ENCODE data around the gene NBPF1. TPM values are rescaled to one million over a fixed set of nuclear protein-coding genes. Genes with fewer than 3 reads are reported as not detected.
A peak's percentile ranks its signal among the peaks of the same experiment; 100 is the strongest.
"Not testable (repeated sequence)": the region's sequence is repeated elsewhere in the genome, so short reads cannot be mapped to it uniquely, and the experiment has no call there.

NBPF1 gene
- total RNA-seq, 1 experiment from 2014 or later: 45.4 TPM

- H3K9me3 ChIP-seq (ENCODE audit: insufficient read depth, low read depth); H3K4me2 ChIP-seq; H4K20me1 ChIP-seq (ENCODE audit: insufficient read depth); POLR2A ChIA-PET (ENCODE audit: unreplicated experiment); H3K27ac ChIP-seq; H3K79me2 ChIP-seq (ENCODE audit: low read depth); H3F3A ChIP-seq (ENCODE audit: insufficient read depth, low read depth); H2AFZ ChIP-seq; H3K9me2 ChIP-seq (ENCODE audit: insufficient read depth); CTCF ChIA-PET; H3K36me3 ChIP-seq (ENCODE audit: low read depth); H3K27me3 ChIP-seq (ENCODE audit: insufficient read depth, low read depth); BruUV-seq (replicated peaks); intact Hi-C loops (cut with micrococcal nuclease; ENCODE audit: unreplicated experiment); H3K4me1 ChIP-seq (replicated peaks; ENCODE audit: insufficient read depth); H3K4me3 ChIP-seq; DNase-seq: not testable (repeated sequence)
Observed at GRCh38 chr1:16600855-16601786, 12.2 kb downstream of the NBPF1 start.

- H3F3A ChIP-seq (ENCODE audit: insufficient read depth, low read depth); BruUV-seq (replicated peaks); H3K79me2 ChIP-seq (ENCODE audit: low read depth); intact Hi-C loops (cut with micrococcal nuclease; ENCODE audit: unreplicated experiment); H3K4me3 ChIP-seq; H3K36me3 ChIP-seq (ENCODE audit: low read depth); H3K4me2 ChIP-seq; H3K9me2 ChIP-seq (ENCODE audit: insufficient read depth); H3K27me3 ChIP-seq (ENCODE audit: insufficient read depth, low read depth); DNase-seq; H2AFZ ChIP-seq; POLR2A ChIA-PET (ENCODE audit: unreplicated experiment); H3K9me3 ChIP-seq (ENCODE audit: insufficient read depth, low read depth); H3K27ac ChIP-seq; H4K20me1 ChIP-seq (ENCODE audit: insufficient read depth); H3K4me1 ChIP-seq (replicated peaks; ENCODE audit: insufficient read depth): not testable (repeated sequence)
- CTCF ChIA-PET: interaction anchor here (0.6 kb wide), 1 partner anchor 36 kb away, joined by 3 read pairs; no protein-coding TSS in a partner anchor
Observed at GRCh38 chr1:16599326-16599725, 14.0 kb downstream of the NBPF1 start.

- H3K9me3 ChIP-seq (ENCODE audit: insufficient read depth, low read depth); POLR2A ChIA-PET (ENCODE audit: unreplicated experiment); intact Hi-C loops (cut with micrococcal nuclease; ENCODE audit: unreplicated experiment); H3K27me3 ChIP-seq (ENCODE audit: insufficient read depth, low read depth); BruUV-seq (replicated peaks); H2AFZ ChIP-seq; H3K4me3 ChIP-seq; CTCF ChIA-PET; H3K79me2 ChIP-seq (ENCODE audit: low read depth); H3K4me2 ChIP-seq; H3K27ac ChIP-seq; H3K4me1 ChIP-seq (replicated peaks; ENCODE audit: insufficient read depth); H3K36me3 ChIP-seq (ENCODE audit: low read depth); H3K9me2 ChIP-seq (ENCODE audit: insufficient read depth); H3F3A ChIP-seq (ENCODE audit: insufficient read depth, low read depth); H4K20me1 ChIP-seq (ENCODE audit: insufficient read depth): not testable (repeated sequence)
- peak in 1 of 2 experiments; percentile 27 for DNase-seq
Observed at GRCh38 chr1:16595216-16595615, 18.1 kb downstream of the NBPF1 start.

- CTCF ChIA-PET; BruUV-seq (replicated peaks); H3K4me3 ChIP-seq; H2AFZ ChIP-seq; H3K4me2 ChIP-seq; H3K36me3 ChIP-seq (ENCODE audit: low read depth); intact Hi-C loops (cut with micrococcal nuclease; ENCODE audit: unreplicated experiment); H3F3A ChIP-seq (ENCODE audit: insufficient read depth, low read depth); H3K27me3 ChIP-seq (ENCODE audit: insufficient read depth, low read depth); H3K9me2 ChIP-seq (ENCODE audit: insufficient read depth); H3K79me2 ChIP-seq (ENCODE audit: low read depth); H3K27ac ChIP-seq; H4K20me1 ChIP-seq (ENCODE audit: insufficient read depth); H3K4me1 ChIP-seq (replicated peaks; ENCODE audit: insufficient read depth); POLR2A ChIA-PET (ENCODE audit: unreplicated experiment); H3K9me3 ChIP-seq (ENCODE audit: insufficient read depth, low read depth): not testable (repeated sequence)
- DNase-seq: peak in 1 of 2 experiments; percentile 12
Observed at GRCh38 chr1:16591845-16592244, 21.5 kb downstream of the NBPF1 start.

GRCh38 chr1:16588081-16588480, 25.3 kb downstream of the NBPF1 start:
- H3K4me3 ChIP-seq; H3K9me3 ChIP-seq (ENCODE audit: insufficient read depth, low read depth); CTCF ChIA-PET; intact Hi-C loops (cut with micrococcal nuclease; ENCODE audit: unreplicated experiment); H3K27ac ChIP-seq; H3K27me3 ChIP-seq (ENCODE audit: insufficient read depth, low read depth); H2AFZ ChIP-seq; H3K9me2 ChIP-seq (ENCODE audit: insufficient read depth); BruUV-seq (replicated peaks); H3K36me3 ChIP-seq (ENCODE audit: low read depth); H3F3A ChIP-seq (ENCODE audit: insufficient read depth, low read depth); H3K4me2 ChIP-seq; H3K79me2 ChIP-seq (ENCODE audit: low read depth); H3K4me1 ChIP-seq (replicated peaks; ENCODE audit: insufficient read depth); POLR2A ChIA-PET (ENCODE audit: unreplicated experiment); DNase-seq; H4K20me1 ChIP-seq (ENCODE audit: insufficient read depth): not testable (repeated sequence)

- H3K4me2 ChIP-seq; BruUV-seq (replicated peaks); H3K27me3 ChIP-seq (ENCODE audit: insufficient read depth, low read depth); H3K4me3 ChIP-seq; H2AFZ ChIP-seq; DNase-seq; H3K36me3 ChIP-seq (ENCODE audit: low read depth); H3K27ac ChIP-seq; H3K9me3 ChIP-seq (ENCODE audit: insufficient read depth, low read depth); CTCF ChIA-PET; H3K4me1 ChIP-seq (replicated peaks; ENCODE audit: insufficient read depth); H3K79me2 ChIP-seq (ENCODE audit: low read depth); H4K20me1 ChIP-seq (ENCODE audit: insufficient read depth); POLR2A ChIA-PET (ENCODE audit: unreplicated experiment); intact Hi-C loops (cut with micrococcal nuclease; ENCODE audit: unreplicated experiment); H3K9me2 ChIP-seq (ENCODE audit: insufficient read depth); H3F3A ChIP-seq (ENCODE audit: insufficient read depth, low read depth): not testable (repeated sequence)
Observed at GRCh38 chr1:16587639-16588038, 25.7 kb downstream of the NBPF1 start.

GRCh38 chr1:16565324-16565723, 48.0 kb downstream of the NBPF1 start:
- H3K4me2 ChIP-seq; intact Hi-C loops (cut with micrococcal nuclease; ENCODE audit: unreplicated experiment); H3K4me1 ChIP-seq (replicated peaks; ENCODE audit: insufficient read depth); H3K27me3 ChIP-seq (ENCODE audit: insufficient read depth, low read depth); H3K9me3 ChIP-seq (ENCODE audit: insufficient read depth, low read depth); H2AFZ ChIP-seq; H3K27ac ChIP-seq; H3K79me2 ChIP-seq (ENCODE audit: low read depth); H3K36me3 ChIP-seq (ENCODE audit: low read depth); CTCF ChIA-PET; H3K4me3 ChIP-seq; H3K9me2 ChIP-seq (ENCODE audit: insufficient read depth); BruUV-seq (replicated peaks); POLR2A ChIA-PET (ENCODE audit: unreplicated experiment); H3F3A ChIP-seq (ENCODE audit: insufficient read depth, low read depth); DNase-seq; H4K20me1 ChIP-seq (ENCODE audit: insufficient read depth): not testable (repeated sequence)

Data from PC-9 (cell line).